ENCODE results near the gene MMP11. TPM values are rescaled to one million over a fixed set of nuclear protein-coding genes. Genes with fewer than 3 reads are reported as not detected.

MMP11 gene
- total and polyA plus RNA-seq, 2 experiments from 2014 or later: 5.3 to 17.4 TPM

DNA sequence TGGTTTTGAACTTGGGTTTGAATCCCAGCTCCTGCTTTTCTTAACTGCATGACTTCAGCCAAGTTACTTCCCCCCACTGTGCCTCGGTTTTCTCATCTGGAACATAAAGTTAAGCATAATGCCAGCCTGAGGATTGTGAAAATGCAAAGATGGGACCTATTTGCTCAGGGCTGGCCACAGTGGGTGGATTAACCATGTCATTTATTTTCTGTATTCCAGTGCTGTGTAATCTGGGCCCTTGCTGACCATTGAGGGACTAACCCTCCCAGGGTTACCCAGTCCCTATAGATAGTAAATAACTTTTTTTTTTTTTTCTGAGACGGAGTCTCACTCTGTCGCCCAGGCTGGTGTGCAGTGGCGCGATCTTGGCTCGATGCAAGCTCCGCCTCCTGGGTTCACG, 16.9 kb upstream of the MMP11 start:
- Mint-ChIP-seq H3K4me3 (no peak overlapping the region), H3K36me3 (ENCODE audit: low read depth) (no peaks in the 10 kb centered on the region), H3K4me1 (peaks cover 22% of the 10 kb centered on the region; the same call in 2 of the 3 replicates), H3K27me3 (ENCODE audit: insufficient read depth, low read depth, poor library complexity) (peaks cover 13% of the 10 kb centered on the region), H3K27ac (no peak overlapping the region), H3K9me3 (no peaks in the 10 kb centered on the region)
- Histone ChIP-seq H3K4me2 (no peak overlapping the region), H3K27me3 (ENCODE audit: insufficient read depth) (no peaks in the 10 kb centered on the region), H3K27ac (ENCODE audit: low read depth) (no peak overlapping the region), H3F3A (replicated peaks; ENCODE audit: low read depth) (no peaks in the 10 kb centered on the region), H3K79me2 (replicated peaks; ENCODE audit: insufficient read depth) (no peaks in the 10 kb centered on the region), H3K9me2 (ENCODE audit: insufficient read depth) (no peaks in the 10 kb centered on the region), H3K4me3 (no peak overlapping the region), H3K36me3 (ENCODE audit: insufficient read depth) (no peaks in the 10 kb centered on the region), H2AFZ (no peak overlapping the region), H3K4me1 (ENCODE audit: insufficient read depth) (peaks cover 13% of the 10 kb centered on the region; the same call in 1 of the 2 replicates), H4K20me1 (replicated peaks; ENCODE audit: insufficient read depth) (no peaks in the 10 kb centered on the region)
- no peak for ATAC-seq
- no peak for DNase-seq (ENCODE audit: low spot score)
- TF ChIP-seq ZNF114 (CRISPR knock-in tag; IDR thresholded peaks at IDR 0.05): no peak
- TF ChIP-seq, protein P1, sequence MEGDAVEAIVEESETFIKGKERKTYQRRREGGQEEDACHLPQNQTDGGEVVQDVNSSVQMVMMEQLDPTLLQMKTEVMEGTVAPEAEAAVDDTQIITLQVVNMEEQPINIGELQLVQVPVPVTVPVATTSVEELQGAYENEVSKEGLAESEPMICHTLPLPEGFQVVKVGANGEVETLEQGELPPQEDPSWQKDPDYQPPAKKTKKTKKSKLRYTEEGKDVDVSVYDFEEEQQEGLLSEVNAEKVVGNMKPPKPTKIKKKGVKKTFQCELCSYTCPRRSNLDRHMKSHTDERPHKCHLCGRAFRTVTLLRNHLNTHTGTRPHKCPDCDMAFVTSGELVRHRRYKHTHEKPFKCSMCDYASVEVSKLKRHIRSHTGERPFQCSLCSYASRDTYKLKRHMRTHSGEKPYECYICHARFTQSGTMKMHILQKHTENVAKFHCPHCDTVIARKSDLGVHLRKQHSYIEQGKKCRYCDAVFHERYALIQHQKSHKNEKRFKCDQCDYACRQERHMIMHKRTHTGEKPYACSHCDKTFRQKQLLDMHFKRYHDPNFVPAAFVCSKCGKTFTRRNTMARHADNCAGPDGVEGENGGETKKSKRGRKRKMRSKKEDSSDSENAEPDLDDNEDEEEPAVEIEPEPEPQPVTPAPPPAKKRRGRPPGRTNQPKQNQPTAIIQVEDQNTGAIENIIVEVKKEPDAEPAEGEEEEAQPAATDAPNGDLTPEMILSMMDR (conservative IDR thresholded peaks at IDR 0.05; ENCODE audit: low read depth in 2 of 2): no peak
- TF ChIP-seq POLR2AphosphoS5 (IDR thresholded peaks at IDR 0.05; ENCODE audit: low read depth): no peak
- no peak for TF ChIP-seq CREB1 (CRISPR knock-in tag; IDR thresholded peaks at IDR 0.05; ENCODE audit: low read depth)
- TF ChIP-seq ZNF331 (CRISPR knock-in tag; IDR thresholded peaks at IDR 0.05; ENCODE audit: low read depth): no peak
- TF ChIP-seq, protein P2, sequence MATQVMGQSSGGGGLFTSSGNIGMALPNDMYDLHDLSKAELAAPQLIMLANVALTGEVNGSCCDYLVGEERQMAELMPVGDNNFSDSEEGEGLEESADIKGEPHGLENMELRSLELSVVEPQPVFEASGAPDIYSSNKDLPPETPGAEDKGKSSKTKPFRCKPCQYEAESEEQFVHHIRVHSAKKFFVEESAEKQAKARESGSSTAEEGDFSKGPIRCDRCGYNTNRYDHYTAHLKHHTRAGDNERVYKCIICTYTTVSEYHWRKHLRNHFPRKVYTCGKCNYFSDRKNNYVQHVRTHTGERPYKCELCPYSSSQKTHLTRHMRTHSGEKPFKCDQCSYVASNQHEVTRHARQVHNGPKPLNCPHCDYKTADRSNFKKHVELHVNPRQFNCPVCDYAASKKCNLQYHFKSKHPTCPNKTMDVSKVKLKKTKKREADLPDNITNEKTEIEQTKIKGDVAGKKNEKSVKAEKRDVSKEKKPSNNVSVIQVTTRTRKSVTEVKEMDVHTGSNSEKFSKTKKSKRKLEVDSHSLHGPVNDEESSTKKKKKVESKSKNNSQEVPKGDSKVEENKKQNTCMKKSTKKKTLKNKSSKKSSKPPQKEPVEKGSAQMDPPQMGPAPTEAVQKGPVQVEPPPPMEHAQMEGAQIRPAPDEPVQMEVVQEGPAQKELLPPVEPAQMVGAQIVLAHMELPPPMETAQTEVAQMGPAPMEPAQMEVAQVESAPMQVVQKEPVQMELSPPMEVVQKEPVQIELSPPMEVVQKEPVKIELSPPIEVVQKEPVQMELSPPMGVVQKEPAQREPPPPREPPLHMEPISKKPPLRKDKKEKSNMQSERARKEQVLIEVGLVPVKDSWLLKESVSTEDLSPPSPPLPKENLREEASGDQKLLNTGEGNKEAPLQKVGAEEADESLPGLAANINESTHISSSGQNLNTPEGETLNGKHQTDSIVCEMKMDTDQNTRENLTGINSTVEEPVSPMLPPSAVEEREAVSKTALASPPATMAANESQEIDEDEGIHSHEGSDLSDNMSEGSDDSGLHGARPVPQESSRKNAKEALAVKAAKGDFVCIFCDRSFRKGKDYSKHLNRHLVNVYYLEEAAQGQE (IDR thresholded peaks at IDR 0.05; ENCODE audit: unreplicated experiment): no peak
- no peak for TF ChIP-seq EZH2 (IDR thresholded peaks at IDR 0.05; ENCODE audit: low read depth, unreplicated experiment)
- TF ChIP-seq, protein P3, sequence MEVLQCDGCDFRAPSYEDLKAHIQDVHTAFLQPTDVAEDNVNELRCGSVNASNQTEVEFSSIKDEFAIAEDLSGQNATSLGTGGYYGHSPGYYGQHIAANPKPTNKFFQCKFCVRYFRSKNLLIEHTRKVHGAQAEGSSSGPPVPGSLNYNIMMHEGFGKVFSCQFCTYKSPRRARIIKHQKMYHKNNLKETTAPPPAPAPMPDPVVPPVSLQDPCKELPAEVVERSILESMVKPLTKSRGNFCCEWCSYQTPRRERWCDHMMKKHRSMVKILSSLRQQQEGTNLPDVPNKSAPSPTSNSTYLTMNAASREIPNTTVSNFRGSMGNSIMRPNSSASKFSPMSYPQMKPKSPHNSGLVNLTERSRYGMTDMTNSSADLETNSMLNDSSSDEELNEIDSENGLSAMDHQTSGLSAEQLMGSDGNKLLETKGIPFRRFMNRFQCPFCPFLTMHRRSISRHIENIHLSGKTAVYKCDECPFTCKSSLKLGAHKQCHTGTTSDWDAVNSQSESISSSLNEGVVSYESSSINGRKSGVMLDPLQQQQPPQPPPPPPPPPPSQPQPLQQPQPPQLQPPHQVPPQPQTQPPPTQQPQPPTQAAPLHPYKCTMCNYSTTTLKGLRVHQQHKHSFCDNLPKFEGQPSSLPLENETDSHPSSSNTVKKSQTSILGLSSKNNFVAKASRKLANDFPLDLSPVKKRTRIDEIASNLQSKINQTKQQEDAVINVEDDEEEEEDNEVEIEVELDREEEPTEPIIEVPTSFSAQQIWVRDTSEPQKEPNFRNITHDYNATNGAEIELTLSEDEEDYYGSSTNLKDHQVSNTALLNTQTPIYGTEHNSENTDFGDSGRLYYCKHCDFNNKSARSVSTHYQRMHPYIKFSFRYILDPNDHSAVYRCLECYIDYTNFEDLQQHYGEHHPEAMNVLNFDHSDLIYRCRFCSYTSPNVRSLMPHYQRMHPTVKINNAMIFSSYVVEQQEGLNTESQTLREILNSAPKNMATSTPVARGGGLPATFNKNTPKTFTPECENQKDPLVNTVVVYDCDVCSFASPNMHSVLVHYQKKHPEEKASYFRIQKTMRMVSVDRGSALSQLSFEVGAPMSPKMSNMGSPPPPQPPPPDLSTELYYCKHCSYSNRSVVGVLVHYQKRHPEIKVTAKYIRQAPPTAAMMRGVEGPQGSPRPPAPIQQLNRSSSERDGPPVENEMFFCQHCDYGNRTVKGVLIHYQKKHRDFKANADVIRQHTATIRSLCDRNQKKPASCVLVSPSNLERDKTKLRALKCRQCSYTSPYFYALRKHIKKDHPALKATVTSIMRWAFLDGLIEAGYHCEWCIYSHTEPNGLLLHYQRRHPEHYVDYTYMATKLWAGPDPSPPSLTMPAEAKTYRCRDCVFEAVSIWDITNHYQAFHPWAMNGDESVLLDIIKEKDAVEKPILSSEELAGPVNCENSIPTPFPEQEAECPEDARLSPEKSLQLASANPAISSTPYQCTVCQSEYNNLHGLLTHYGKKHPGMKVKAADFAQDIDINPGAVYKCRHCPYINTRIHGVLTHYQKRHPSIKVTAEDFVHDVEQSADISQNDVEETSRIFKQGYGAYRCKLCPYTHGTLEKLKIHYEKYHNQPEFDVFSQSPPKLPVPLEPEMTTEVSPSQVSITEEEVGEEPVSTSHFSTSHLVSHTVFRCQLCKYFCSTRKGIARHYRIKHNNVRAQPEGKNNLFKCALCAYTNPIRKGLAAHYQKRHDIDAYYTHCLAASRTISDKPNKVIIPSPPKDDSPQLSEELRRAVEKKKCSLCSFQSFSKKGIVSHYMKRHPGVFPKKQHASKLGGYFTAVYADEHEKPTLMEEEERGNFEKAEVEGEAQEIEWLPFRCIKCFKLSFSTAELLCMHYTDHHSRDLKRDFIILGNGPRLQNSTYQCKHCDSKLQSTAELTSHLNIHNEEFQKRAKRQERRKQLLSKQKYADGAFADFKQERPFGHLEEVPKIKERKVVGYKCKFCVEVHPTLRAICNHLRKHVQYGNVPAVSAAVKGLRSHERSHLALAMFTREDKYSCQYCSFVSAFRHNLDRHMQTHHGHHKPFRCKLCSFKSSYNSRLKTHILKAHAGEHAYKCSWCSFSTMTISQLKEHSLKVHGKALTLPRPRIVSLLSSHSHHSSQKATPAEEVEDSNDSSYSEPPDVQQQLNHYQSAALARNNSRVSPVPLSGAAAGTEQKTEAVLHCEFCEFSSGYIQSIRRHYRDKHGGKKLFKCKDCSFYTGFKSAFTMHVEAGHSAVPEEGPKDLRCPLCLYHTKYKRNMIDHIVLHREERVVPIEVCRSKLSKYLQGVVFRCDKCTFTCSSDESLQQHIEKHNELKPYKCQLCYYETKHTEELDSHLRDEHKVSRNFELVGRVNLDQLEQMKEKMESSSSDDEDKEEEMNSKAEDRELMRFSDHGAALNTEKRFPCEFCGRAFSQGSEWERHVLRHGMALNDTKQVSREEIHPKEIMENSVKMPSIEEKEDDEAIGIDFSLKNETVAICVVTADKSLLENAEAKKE (CRISPR knock-in tag; IDR thresholded peaks at IDR 0.05): no peak
- TF ChIP-seq, protein P4, sequence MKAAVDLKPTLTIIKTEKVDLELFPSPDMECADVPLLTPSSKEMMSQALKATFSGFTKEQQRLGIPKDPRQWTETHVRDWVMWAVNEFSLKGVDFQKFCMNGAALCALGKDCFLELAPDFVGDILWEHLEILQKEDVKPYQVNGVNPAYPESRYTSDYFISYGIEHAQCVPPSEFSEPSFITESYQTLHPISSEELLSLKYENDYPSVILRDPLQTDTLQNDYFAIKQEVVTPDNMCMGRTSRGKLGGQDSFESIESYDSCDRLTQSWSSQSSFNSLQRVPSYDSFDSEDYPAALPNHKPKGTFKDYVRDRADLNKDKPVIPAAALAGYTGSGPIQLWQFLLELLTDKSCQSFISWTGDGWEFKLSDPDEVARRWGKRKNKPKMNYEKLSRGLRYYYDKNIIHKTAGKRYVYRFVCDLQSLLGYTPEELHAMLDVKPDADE (IDR thresholded peaks at IDR 0.05): no peak
- no peak for TF ChIP-seq EZH2phosphoT487 (IDR thresholded peaks at IDR 0.05; ENCODE audit: unreplicated experiment)
- no peak for TF ChIP-seq STAT1 (IDR thresholded peaks at IDR 0.05; ENCODE audit: unreplicated experiment)
- no peak for TF ChIP-seq NANOG (IDR thresholded peaks at IDR 0.05; ENCODE audit: borderline replicate concordance)
- no peak for TF ChIP-seq JUNB (IDR thresholded peaks at IDR 0.05; ENCODE audit: unreplicated experiment)
